NB4 (cell line): ENCODE data around the gene SLC2A2.

Experiments
- DNase-seq: peaks from one replicate; pipeline ENCODE4 v3.0.0; 2010; ENCODE audit warnings: low read depth
- H3K4me3 ChIP-seq: one replicate; pipeline ENCODE4 v1.5.1; 2011; ENCODE audit warnings: mild to moderate bottlenecking, low read depth, low read length, moderate library complexity
- MYC ChIP-seq: IDR thresholded peaks from 2 replicates; pipeline ENCODE4 v1.6.1; 2011; ENCODE audit warnings: low read depth, low read length
- POLR2A ChIP-seq: IDR thresholded peaks from 2 replicates; pipeline ENCODE4 v1.6.1; 2011; ENCODE audit warnings: mild to moderate bottlenecking; ENCODE audit not compliant: insufficient read length; ENCODE audit errors: extremely low read depth
- TF ChIP-seq, protein P1 (sequence below): IDR thresholded peaks from 2 replicates; pipeline ENCODE4 v1.6.1; 2011; ENCODE audit warnings: low read depth, low read length
- TF ChIP-seq, protein P2 (sequence below): IDR thresholded peaks from one replicate; pipeline ENCODE4 v1.5.1; 2012; ENCODE audit warnings: low read depth, low read length

SLC2A2 gene

GRCh38 chr3:171000281-171000680 lies 26.2 kb downstream of the SLC2A2 start:
- H3K4me3 ChIP-seq: no peak overlapping the region
- no peak for DNase-seq
- TF ChIP-seq MYC (no peak), POLR2A (no peak)
- TF ChIP-seq, protein P1, sequence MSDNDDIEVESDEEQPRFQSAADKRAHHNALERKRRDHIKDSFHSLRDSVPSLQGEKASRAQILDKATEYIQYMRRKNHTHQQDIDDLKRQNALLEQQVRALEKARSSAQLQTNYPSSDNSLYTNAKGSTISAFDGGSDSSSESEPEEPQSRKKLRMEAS: no peak
- TF ChIP-seq, protein P2, sequence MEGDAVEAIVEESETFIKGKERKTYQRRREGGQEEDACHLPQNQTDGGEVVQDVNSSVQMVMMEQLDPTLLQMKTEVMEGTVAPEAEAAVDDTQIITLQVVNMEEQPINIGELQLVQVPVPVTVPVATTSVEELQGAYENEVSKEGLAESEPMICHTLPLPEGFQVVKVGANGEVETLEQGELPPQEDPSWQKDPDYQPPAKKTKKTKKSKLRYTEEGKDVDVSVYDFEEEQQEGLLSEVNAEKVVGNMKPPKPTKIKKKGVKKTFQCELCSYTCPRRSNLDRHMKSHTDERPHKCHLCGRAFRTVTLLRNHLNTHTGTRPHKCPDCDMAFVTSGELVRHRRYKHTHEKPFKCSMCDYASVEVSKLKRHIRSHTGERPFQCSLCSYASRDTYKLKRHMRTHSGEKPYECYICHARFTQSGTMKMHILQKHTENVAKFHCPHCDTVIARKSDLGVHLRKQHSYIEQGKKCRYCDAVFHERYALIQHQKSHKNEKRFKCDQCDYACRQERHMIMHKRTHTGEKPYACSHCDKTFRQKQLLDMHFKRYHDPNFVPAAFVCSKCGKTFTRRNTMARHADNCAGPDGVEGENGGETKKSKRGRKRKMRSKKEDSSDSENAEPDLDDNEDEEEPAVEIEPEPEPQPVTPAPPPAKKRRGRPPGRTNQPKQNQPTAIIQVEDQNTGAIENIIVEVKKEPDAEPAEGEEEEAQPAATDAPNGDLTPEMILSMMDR: no peak

- TF ChIP-seq POLR2A (no peak), MYC (no peak)
- TF ChIP-seq, protein P2: no peak
- TF ChIP-seq, protein P1: no peak
- no peak overlapping the region for H3K4me3 ChIP-seq
Measured at GRCh38 chr3:170999737-171000242, 26.7 kb downstream of the SLC2A2 start.

GRCh38 chr3:170997961-170998913 lies 28.3 kb downstream of the SLC2A2 start:
- DNase-seq: no peak
- no peak overlapping the region for H3K4me3 ChIP-seq
- TF ChIP-seq MYC: no peak
- TF ChIP-seq, protein P2: no peak
- no peak for TF ChIP-seq POLR2A
- TF ChIP-seq, protein P1: no peak

More at GRCh38 chr3:170999737-171000242, 26.7 kb downstream of the SLC2A2 start:
- peak; percentile 12 for DNase-seq

DNA sequence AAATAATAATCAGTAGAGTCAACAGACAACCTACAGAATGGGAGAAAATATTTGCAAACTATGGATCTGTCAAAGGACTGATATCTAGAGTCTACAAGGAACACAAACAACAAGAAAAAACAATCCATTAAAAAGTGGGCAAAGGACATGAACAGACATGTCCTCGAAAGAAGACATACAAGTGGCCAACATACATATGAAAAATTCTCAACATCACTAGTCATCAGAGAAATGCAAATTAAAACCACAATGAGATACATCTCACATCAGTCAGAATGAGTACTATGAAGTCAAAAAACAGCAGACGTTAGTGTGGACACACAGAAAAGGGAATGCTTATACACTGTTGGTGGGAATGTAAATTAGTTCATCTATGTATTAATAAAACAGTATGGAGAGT lies 33.7 kb downstream of the SLC2A2 start:
- DNase-seq: no peak
- no peak overlapping the region for H3K4me3 ChIP-seq
- TF ChIP-seq POLR2A (no peak), MYC (no peak)
- TF ChIP-seq, protein P2: no peak
- TF ChIP-seq, protein P1: no peak

DNA sequence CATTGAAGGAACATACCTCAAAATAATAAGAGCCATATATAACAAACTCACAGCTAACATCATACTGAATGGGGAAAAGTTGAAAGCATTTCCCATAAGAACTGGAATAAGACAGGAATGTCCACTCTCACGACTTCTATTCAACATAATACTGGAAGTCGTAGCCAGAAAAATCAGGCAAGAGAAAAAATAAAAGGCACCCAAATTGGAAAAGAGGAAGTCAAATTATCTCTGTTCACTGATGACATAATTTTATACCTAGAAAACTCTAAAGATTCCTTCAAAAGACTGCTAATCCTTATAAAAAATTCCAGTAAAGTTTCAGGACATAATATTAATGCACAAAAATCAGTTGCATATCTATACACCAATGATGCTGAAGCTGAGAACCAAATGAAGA lies 34.9 kb downstream of the SLC2A2 start:
- no peak for DNase-seq
- H3K4me3 ChIP-seq: no peak overlapping the region
- no peak for TF ChIP-seq POLR2A
- TF ChIP-seq, protein P2: no peak
- TF ChIP-seq, protein P1: no peak
